ENCODE measurements around the gene TRIM69.
A peak's percentile ranks its signal among the peaks of the same experiment; 100 is the strongest.
"Not testable (repeated sequence)": the region's sequence is repeated elsewhere in the genome, so short reads cannot be mapped to it uniquely, and the experiment has no call there.

TRIM69 gene

DNA sequence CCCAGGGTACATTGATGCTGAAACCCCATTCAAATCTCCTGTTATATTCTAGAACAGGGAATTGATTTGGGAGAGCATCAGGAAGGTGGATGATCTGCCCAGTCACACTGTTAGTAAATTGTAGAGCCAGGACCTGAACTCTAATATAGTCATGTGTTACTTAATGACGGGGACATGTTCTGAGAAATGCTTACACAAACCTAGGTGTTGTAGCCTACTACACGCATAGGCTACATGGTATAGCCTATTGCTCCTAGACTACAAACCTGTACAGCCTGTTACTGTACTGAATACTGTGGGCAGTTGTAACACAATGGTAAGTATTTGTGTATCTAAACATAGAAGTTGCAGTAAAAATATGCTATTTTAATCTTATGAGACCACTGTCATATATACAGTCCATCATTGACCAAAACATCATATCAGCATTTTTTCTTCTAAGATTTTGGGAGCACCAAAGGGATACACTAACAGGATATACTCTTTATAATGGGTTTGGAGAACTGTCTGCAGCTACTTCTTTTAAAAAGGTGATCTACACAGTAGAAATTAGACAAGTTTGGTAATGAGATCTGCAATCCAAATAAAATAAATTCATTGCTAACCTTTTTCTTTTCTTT, 19.2 kb upstream of the TRIM69 start:
- DNase-seq: no peak

DNA sequence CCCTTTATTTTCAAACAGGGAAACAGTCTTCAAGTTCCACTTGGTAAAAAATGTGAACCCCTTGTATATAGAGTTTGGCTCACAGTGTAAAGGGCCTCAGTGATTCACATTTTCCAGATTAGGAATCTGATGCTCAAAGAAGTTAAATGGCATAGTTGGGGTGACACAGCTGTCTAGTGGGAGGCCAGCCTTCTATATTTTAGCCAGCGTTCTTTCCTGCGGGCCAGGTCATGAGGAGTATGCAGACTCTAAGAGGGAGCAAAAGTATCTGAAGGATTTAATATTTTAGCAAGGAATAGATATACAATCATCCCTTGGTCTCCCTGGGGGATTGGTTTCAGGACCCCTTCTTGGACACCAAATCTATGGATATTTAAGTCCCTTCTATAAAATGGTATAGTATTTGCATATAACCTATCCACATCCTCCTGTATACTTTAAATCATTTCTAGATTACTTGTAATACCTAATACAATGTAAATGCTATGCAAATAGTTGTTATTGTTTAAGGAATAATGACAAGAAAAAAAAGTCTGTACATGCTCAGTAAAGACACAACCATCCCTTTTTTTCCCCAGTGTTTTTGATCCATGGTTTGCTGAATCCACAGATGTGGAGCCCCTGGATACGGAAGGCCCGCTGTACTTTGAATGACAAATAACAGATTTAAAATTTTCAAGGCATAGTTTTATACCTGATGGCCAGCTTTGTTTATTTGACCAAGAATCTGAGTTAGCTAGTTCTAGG, 18.0 kb upstream of the TRIM69 start:
- DNase-seq: no peak

DNA sequence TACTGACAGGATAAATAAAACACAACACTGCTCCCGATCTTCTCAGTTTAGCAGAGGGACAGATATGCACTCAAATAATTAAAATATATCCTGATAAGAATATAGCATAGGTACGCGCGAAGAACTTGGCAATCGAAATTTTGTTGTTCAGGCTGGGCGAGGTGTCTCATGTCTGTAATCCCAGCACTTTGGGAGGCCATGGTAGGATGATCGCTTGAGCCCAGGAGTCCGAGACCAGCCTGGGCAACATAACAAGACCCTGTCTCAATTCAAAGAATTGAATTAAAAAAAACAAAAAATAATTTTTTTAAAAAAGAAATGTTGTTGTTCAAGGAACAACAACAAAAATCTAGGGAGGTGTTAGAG, 17.4 kb upstream of the TRIM69 start:
- no peak for DNase-seq

DNA sequence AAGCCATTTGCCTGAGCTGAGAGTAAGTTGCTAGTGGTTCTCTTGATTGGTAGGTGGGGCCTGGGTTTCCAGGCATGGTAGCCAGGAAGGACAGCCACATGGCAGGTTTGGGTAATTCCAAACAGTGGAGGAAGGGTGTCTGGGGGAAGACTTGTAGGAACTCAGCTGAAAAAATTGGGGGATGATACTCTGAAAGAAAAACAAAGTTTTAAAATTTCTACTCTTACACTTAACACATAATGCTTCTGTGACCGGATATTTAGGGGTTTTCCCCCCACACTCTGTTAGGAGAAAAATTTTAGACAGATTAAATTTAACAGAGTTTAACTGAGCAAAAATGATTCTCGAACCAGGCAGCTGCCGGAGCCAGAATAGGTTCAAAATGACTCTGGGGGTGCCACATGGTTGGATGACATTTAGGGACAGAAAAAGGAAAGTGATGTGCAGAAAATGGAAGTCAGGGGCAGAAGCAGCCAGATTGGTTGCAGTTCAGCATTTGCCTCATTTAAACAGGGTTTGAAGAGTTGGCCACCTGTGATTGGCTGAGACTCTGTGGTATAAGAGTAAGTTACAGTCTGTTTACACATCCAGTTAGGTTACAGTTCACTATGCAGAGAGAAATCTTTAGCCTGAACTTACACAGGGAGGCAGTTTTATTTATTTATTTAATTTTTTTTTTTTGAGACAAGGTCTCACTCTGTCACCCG, 16.9 kb upstream of the TRIM69 start:
- DNase-seq: peak; percentile 71

DNA sequence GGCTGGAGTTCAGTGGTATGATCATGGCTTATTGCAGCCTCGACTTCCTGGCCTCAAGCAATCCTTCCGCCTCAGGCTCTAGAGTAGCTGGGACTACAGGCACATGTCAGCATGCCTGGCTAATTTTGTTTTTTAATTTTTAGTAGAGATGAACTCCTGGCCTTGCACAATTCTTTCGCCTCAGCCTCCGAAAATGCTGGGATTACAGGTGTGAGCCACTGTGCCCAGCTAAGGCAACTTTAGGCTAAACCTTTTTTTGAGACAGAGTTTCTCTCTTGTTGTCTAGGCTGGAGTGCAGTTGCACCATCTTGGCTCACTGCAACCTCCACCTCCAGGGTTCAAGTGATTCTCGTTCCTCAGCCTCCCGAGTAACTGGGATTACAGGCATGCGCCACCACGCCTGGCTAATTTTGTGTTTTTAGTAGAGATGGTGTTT, 16.3 kb upstream of the TRIM69 start:
- DNase-seq: not testable (repeated sequence)

DNA sequence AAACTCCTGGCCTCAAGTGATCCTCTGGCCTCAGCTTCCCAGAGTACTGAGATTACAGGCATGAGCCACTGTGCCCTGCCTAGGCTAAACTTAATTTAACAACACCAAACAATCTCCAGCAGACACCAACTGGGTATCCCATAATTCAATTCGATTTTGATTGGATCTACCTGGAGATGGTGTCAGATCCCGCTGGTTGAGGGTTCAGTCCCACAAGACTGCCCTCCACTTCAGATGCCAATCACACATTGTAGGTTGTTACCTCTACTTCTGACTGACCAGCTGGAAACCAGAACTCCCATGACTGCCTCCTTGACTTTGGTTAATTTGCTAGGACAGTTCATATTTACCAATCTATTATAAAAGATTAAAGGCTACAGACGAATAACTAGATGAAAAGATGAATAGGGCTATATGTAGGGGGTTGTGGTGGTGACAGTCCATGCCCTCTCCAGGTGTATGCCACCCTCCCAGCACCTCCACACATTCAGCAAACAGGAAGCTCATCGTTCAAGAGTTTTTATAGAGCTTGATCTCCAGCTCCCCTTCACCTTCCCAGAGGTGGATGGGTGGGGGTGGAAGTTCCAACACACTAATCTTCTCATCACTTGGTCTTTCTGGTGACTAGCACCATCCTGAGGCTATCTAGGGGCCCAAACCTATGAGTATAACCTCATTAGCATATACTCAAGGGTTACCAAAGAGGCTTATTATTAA, 15.7 kb upstream of the TRIM69 start:
- DNase-seq: peak; percentile 50

DNA sequence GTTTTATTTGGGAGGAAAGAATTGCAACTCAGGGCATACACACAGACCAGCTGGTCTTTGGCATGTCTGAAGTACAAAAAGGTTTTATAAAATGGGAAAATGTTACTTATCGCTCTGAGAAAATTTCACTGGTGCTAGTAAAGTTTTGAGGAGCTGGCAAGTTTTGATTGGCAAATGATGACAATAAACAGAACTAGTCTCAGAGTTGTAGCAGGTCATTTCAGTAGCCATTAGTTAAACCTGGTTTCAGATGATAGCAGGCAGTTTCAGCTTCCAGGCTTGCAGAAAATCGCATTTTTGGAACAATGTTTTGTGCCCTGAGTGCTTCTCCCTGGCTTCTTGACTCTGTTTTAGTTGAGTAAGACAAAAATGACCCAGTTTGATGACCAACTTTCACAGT, 14.3 kb upstream of the TRIM69 start:
- no peak for DNase-seq

DNA sequence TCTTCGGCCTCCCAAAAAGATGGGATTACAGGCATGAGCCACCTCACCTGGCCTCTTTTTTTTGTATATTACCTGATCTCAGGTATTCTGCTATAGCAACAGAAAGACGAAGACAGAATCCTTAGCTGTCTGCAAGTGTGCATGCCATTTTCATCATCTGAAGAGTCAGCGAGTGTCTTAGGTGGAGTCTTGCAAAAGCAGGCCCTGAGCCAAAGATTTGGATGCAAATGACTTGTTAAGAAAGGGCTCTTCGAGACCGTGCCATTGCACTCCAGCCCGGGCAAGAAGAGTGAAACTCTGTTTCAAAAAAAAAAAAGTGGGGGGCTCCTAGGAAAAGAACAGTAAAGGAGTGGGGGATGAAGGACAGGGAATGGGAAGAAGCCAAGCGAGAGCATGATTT, 10.2 kb upstream of the TRIM69 start:
- DNase-seq: no peak

DNA sequence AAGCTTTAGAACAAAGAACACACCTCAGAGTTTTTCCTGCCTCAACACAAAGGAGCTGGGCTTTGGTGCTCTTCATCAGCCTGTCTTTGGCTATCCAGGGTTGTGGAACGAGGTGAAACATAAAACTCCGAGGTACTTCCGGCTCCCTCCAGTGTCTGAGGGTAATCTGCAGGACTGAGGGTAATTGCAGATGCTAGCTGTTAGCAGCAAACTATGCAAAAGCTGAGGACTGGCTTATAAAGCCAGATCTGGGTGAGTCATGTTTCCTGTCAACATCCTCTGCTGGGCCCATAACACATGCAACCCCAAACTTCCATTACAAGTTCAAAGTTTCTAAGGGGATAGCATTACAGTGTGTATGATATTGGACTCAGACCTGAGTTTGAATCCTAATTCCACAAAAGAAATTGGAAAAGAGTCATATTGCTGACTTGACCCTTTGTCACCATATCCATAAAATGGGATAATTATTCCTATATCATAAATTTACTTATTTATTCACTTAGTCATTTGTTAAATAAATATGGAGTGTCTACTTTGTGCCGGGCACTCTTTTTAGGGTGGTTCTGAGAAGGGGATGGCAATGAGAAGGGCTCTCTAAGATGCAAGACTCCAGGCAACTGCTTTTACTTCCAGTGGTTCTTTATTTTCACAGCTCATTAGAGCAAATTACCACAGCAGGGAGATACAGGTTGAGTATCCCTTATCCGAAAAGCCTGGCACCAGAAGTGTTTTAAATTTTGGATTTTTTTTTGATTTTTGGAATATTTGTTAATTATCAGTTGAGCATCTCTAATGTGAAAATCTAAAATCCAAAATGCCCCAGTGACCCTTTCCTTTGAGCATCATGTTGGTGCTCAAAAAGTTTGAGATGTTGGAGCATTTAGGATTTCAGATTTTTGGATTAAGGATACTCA, 9.5 kb upstream of the TRIM69 start:
- DNase-seq: peak; percentile 87

DNA sequence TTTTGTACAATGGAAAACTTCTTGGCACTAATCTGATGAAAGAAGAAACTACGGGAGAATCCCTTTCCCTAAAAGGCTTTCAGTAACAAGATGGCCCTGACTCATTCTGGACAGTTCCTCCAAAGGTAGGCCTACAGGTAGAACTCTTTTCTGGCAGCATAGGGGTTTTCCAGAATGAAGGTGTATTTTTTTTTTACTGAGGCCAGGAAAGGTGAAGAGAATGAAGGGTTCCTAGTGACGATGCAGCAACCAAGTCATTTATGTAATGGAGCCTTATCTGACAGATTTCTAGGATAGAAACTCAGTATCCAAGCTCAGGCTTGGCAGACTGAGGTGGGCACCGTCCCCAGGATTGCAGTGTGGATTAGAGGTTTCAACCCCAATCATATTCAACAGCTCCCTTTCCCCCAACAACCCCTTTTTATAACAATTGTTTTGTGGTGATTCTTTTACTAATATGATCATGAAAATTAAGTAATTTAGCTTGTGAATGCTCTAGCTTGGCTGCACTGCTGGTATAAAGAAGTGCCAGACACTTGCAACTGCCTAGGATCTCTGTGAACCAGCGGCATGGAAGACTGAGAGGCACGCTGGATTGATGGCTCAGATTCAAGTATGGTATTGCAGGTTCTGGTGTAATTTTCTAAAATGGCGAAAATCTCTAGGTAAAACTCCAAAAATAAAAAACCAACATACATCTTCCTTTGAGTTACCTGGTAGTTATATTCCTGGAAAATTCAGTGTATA, 8.7 kb upstream of the TRIM69 start:
- DNase-seq: no peak

DNA sequence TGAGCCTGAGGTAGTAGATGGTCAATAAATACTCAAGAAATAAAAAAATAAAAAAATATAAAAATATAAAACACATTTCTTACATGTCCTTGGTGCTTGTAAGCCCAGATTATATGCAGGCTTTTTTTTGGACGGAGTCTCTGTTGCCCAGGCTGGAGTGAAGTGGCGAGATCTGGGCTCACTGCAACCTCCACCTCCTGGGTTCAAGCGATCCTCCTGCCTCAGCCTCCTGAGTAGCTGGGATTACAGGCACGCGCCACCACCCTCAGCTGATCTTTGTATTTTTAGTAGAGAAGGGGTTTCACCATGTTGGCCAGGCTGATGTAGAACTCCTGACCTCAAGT, 8.1 kb upstream of the TRIM69 start:
- DNase-seq: not testable (repeated sequence)

DNA sequence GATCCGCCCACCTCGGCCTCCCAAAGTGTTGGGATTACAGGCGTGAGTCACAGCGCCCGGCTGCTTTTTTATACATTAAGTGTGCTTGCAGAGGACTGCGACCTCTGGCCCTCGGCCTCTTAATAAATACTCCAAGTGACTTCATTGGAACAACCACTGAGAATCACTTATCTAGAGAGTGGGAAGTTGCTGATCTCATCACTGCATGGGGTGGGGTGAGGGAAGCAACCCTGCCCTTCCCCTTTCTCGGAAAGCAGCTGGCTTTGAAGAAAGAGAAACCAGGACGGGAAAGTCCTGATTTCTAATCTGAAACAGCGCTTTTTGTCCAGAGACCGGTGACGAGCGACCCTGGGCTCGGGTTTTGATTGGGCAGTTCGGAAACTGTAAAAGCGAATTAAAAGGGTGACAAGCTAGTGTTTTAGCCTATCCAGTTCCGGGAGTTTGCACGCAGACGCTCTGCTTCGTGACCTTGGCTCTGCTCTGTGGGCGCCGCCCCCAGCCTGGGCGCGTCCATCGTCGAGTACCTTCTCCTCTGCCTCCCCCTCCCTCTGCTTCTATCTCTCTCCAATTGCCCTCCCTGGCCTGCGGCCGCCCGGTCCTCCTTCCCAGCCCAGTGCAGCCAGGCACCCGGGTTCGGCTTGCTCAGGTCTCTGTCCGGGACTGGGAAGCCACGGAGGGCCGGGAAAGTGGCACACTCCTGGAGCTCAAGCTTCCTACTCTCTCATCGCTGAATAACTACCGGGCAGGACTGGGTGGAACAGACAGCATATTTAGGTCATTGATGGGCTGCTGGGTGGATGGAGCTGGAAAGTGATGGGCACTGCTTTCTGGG, 7.5 kb upstream of the TRIM69 start:
- DNase-seq: peak; percentile 98

DNA sequence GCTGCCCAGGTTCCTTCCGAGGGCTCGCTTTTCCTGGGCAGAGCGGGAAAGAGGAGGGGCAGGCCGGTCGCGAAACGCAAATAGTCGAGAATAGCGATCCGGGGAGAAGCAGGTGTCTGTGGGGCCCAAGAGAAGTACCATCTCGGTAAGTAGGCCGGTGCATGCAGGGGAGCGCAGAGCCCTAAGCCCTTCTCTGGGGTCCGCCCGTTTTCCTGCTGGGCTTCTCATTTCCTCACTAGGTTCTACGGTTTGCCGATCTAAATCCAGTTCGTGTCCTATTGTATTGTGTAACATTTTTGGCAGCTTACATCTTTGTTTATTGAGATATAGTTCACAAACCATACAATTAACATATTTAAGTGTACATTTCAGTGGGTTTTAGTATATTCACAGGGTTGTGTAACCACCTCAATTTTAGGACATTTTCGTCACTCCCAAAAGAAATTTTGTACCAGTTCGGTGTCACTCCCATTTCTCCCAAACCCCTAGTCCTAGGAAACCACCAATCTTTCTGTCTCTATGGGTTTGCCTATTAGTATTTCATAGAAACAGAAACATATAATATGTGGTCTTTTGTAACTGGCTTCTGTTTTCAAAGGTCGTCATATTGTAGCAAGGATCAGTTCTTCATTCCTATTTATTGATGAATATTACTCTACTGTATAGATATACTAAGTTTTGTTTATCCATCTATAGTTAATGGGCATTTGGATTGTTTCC, 6.8 kb upstream of the TRIM69 start:
- DNase-seq: peak; percentile 61

DNA sequence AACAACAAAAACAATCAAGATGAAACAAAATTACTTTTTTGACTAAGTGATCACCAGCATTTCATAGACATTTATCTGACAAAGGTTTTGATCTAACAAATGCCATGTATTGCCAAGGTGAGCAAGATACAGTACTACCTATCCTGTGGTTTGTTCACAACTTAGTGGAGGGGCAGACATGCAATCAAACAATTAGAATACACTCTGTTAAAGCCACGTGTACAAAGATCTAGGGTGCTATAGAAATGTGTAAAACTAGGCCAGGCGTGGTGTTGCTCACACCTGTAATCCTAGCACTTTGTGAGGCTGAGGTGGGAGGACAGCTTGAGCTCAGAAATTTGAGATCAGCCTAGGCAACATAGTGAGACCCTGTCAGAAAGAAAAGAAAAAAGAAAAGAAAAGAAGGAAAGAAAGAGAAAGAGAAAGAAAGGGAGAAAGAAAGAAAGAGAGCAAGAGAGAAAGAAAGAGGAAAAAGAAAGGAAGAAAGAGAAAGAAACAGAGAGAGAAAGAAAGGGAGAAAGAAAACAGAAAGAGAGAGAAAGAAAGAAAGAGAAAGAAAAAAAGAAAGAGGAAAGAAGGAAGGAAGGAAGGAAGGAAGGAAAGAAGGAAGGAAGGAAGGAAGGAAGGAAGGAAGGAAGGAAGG, 1.4 kb upstream of the TRIM69 start:
- no peak for DNase-seq

DNA sequence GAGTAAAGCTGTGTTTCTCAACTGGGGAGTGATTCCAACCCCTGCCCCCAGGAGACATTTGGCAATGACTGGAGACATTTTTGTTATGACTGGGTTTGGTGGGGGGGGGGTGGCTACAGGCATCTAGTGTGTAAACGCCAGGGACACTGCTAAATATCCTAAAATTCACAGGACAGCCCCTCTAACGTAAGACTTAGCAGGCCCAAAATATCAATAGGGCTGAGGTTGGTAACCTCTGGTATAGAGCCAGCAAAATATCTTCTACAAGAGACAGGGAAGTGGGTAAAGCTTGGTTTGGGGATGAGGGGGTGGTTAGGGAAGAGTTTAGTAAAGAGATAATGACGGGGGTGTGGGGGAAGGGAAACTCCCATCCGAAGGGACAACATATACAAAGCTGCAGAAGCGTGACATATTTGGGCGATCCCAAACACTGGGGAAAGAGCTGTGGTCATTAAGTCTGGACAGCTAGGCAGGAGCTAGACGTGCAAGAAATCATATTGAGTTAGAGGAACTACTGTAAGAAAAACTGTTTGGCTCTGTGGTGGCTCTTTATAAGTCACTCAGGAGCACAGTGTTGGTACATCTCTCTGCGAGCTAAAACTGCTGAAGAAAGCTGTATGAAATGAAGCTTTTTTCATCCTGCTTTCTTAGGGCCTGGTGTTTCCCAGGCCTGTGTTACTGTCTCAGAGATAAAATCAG, 697 bp upstream of the TRIM69 start:
- DNase-seq: peak; percentile 56

DNA sequence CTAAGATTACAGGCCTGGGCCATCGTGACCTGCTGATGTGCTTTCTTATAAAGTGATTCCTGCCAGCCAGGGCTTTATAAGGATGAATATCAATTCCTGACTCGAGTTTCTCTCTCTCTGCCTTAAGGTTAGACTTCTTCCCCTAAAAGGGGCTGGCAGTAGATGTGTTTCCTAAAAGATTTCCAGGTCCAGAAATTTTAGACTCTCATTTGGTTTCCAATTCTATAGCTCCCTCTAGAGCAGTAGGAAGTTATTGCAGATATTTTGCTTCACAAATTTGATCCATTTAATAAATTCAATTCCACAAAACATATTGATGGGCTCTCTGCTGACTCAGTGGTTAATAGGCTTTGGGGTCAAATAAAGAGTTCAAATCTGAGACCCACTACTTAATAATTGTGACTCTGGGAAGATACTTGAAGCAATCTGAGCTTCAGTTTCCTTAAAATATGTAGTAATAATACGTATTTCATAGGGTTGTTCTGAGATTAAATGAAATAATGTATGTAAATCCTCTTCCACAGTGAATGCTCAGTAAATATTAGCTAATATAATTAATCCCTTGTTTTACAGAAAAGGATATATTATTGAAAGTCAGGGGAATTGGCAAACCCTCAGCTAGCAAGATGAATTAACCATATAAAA, 2.1 kb downstream of the TRIM69 start:
- no peak for DNase-seq

DNA sequence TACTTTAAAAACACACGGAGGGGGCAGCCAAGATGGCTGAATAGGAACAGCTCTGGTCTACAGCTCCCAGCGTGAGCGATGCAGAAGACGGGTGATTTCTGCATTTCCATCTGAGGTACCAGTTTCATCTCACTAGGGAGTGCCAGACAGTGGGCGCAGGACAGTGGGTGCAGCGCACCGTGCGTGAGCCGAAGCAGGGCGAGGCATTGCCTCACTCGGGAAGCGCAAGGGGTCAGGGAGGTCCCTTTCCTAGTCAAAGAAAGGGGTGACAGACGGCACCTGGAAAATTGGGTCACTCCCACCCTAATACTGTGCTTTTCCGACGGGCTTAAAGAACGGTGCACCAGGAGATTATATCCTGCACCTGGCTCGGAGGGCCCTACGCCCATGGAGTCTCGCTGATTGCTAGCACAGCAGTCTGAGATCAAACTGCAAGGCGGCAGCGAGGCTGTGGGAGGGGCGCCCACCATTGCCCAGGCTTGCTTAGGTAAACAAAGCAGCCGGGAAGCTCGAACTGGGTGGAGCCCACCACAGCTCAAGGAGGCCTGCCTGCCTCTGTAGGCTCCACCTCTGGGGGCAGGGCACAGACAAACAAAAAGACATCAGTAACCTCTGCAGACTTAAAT, 3.0 kb downstream of the TRIM69 start:
- DNase-seq: not testable (repeated sequence)

DNA sequence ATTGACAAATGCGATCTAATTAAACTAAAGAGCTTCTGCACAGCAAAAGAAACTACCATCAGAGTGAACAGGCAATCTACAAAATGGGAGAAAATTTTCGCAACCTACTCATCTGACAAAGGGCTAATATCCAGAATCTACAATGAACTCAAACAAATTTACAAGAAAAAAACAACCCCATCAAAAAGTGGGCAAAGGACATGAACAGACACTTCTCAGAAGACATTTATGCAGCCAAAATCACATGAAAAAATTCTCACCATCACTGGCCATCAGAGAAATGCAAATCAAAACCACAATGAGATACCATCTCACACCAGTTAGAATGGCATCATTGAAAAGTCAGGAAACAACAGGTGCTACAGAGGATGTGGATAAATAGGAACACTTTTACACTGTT, 7.1 kb downstream of the TRIM69 start:
- not testable (repeated sequence) for DNase-seq
